ENCODE measurements around the gene SLC29A3.

SLC29A3 gene

DNA sequence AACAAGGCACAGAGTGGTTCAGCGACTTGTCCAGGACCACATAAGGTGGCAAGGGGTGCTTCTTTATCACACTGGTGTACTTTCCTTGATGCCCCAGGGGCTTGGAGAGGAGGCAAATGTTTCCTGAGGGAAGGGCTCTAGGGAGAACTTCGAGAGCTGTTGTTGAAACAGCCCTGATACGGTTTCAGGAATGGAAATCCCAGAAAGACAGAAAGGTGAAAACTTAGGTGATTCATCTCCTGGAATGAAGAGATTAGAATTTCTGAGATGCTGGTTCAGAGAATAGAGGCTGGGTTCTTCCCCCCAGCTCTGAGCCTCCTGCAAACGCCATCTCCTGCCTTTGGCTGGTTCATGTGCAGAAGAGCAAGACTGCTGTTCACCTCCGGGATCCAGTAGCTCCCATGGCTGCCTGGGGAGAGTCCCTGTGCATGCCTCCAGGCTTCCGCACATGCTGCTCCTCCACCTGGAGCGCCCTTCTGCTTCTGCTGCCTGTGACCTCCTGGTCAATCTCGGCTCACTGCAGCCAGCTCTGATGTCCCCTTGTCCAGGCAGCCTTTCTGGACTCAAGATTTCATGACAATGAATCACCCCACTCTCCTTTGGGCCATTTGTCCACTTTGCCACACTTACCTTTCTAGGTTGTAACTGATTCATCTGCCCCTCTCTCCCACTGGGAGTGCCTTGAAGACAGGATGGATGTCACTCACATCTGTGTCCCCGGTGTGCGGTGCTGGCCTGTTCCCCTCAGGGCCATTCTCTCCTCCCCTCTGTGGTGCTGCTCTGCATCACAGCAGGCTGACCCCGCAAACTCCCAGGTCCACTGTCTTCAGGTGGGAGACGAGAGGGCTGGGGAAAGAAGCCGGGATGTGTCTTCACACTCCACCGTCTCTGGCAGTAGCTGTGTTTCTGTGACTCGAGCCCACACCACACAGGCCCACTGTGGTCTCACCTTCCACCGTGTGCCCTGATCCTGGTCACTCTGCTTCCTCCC, 74.0 kb downstream of the SLC29A3 start:
- Histone ChIP-seq H3K9ac (ENCODE audit: low read depth, low read length) (no peak overlapping the region), H3K4me3 (ENCODE audit: low read depth, low read length) (no peak overlapping the region), H3K36me3 (ENCODE audit: control insufficient read depth, insufficient read depth, low read length) (no peaks in the 10 kb centered on the region), H3K27ac (ENCODE audit: low read depth, low read length) (no peak overlapping the region), H3K4me1 (ENCODE audit: control insufficient read depth, insufficient read depth, low read length) (peaks cover 16% of the 10 kb centered on the region; the same call in 1 of the 2 replicates), H3K9me3 (ENCODE audit: control insufficient read depth, insufficient read depth, low read length) (no peaks in the 10 kb centered on the region), H3K27me3 (ENCODE audit: control insufficient read depth, insufficient read depth, low read length) (peaks cover 41% of the 10 kb centered on the region)

DNA sequence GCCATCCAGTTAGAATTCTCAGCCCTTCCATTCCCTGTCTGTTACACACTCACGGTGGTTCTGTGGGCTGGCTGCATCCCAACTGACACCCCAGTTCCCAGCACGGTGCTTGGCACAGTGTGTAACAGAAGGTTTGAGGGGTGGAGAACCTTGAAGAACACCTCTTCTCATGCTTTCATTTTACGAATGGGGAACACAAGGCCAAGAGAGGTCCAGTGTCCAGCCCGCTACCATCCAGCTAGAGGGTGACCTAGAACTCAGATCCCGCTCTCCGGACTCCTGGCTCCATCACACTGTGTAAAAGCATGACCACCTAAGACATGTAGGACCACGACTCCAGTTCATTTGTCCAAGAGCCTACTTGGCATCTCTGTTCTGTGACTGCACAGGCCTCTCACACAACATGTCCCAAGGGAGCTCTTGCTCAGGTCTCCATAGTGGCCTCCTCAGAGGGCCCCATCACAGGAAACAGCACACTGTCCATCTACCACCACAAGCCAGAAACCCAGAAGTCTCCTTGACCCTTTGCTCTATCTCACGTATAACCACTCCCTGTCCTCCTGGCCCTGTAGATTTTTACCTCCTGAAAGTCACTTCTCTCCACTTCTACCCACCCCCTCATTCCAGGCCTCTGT, 74.9 kb downstream of the SLC29A3 start:
- Histone ChIP-seq H3K27ac (ENCODE audit: low read depth, low read length) (no peak overlapping the region), H3K36me3 (ENCODE audit: control insufficient read depth, insufficient read depth, low read length) (no peaks in the 10 kb centered on the region), H3K4me3 (ENCODE audit: low read depth, low read length) (no peak overlapping the region), H3K4me1 (ENCODE audit: control insufficient read depth, insufficient read depth, low read length) (peaks cover 22% of the 10 kb centered on the region), H3K9me3 (ENCODE audit: control insufficient read depth, insufficient read depth, low read length) (no peaks in the 10 kb centered on the region), H3K9ac (ENCODE audit: low read depth, low read length) (no peak overlapping the region), H3K27me3 (ENCODE audit: control insufficient read depth, insufficient read depth, low read length) (peaks cover 50% of the 10 kb centered on the region)

DNA sequence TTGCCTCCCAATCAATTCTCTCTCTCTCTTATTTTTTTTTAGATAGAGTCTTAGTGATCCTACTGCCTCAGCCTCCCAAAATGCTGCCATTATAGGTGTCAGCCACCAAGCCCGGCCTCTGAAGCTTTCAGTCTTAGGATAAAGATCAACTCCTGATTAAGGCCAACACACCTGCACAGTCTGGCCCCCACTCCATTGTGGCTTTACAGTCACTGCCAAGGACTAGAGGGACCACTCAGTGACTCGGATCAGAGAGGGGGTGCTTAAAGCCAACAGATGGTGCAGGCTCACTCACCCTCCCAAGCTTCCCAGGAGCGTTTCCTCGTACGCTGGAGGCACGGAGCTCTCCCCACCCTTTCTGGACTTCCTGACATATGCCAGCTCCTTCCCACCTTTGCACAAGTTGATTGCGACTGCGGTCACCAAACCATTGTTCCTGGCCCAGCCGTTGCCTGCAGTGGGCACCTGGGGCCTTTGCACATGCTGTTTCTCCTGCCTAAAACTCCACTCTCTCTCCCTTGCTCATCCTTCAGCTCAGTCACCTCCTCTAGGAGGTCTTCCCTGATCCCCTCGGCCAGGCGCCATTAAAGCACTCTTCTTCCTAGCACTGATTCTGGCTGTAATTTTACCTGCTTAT, 76.0 kb downstream of the SLC29A3 start:
- no peak overlapping the region for H3K27ac ChIP-seq (ENCODE audit: low read depth, low read length)

DNA sequence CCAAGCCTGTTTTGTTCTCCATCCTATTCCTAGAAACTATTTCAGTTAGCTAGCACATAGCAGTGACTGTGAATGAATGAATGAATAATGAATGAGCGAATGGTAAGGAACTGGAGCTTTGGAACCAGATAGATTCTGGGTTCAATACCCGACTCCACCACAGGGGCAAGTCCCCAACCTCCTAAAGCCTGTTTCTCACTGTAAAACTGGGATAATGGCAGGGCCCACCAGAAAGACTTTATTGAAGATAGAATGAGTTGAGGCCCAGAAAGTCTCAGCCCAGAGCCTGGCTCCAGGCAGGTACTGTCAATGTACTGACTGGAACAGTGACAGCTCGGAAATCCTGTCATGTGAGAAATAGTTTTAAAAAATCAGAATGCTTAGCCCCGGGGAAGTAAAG, 76.6 kb downstream of the SLC29A3 start:
- no peak overlapping the region for H3K9ac ChIP-seq (ENCODE audit: low read depth, low read length)
- no peaks in the 10 kb centered on the region for H3K9me3 ChIP-seq (ENCODE audit: control insufficient read depth, insufficient read depth, low read length)
- no peaks in the 10 kb centered on the region for H3K36me3 ChIP-seq (ENCODE audit: control insufficient read depth, insufficient read depth, low read length)
- H3K27ac ChIP-seq (ENCODE audit: low read depth, low read length), result no peak overlapping the region
- peak overlapping the region; percentile 70 for H3K4me3 ChIP-seq (ENCODE audit: low read depth, low read length)
- peaks cover 66% of the 10 kb centered on the region for H3K27me3 ChIP-seq (ENCODE audit: control insufficient read depth, insufficient read depth, low read length)
- peaks cover 22% of the 10 kb centered on the region for H3K4me1 ChIP-seq (ENCODE audit: control insufficient read depth, insufficient read depth, low read length)

More for the DNA sequence above, 76.0 kb downstream of the SLC29A3 start:
- H3K9ac ChIP-seq (ENCODE audit: low read depth, low read length), result no peak overlapping the region
- H3K9me3 ChIP-seq (ENCODE audit: control insufficient read depth, insufficient read depth, low read length), result no peaks in the 10 kb centered on the region
- peaks cover 60% of the 10 kb centered on the region for H3K27me3 ChIP-seq (ENCODE audit: control insufficient read depth, insufficient read depth, low read length)
- no peaks in the 10 kb centered on the region for H3K36me3 ChIP-seq (ENCODE audit: control insufficient read depth, insufficient read depth, low read length)
- no peak overlapping the region for H3K4me3 ChIP-seq (ENCODE audit: low read depth, low read length)
- peaks cover 25% of the 10 kb centered on the region for H3K4me1 ChIP-seq (ENCODE audit: control insufficient read depth, insufficient read depth, low read length)

DNA sequence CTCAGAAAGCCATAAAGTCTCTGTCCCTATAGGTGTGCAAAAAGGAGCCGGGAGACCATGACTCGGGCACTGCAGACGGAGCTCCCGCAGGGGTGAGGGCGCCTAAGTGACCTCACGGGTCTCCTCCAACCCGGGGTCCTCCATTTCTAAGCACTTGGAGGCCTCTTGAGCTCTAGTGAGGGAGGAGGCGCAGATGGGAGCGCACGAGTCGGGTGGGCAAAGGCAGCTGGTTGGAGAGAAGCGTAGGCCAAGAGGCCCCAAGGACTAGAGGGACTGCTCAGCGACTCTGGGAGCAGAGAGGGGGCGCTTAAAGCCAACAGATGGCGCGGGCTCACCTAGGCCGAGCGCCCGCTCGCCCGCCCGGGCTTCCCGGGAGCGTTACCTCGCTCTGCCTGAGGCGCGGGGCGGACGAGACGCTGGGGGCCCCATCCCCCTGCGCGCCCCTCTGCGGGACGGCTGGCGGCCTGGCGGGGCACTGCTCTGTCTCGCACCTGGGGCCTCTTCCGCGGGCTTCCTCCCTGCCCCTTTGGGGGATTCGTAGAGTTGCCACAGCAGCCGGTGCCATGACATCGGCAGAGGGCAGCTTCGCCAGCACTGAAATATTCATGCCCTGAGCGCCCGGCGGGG, 77.1 kb downstream of the SLC29A3 start:
- peaks cover 68% of the 10 kb centered on the region for H3K27me3 ChIP-seq (ENCODE audit: control insufficient read depth, insufficient read depth, low read length)
- H3K9ac ChIP-seq (ENCODE audit: low read depth, low read length), result no peak overlapping the region
- H3K4me1 ChIP-seq (ENCODE audit: control insufficient read depth, insufficient read depth, low read length), result peaks cover 16% of the 10 kb centered on the region
- H3K9me3 ChIP-seq (ENCODE audit: control insufficient read depth, insufficient read depth, low read length), result no peaks in the 10 kb centered on the region
- H3K36me3 ChIP-seq (ENCODE audit: control insufficient read depth, insufficient read depth, low read length), result no peaks in the 10 kb centered on the region
- no peak overlapping the region for H3K27ac ChIP-seq (ENCODE audit: low read depth, low read length)
- peak overlapping the region; percentile 70 for H3K4me3 ChIP-seq (ENCODE audit: low read depth, low read length)

DNA sequence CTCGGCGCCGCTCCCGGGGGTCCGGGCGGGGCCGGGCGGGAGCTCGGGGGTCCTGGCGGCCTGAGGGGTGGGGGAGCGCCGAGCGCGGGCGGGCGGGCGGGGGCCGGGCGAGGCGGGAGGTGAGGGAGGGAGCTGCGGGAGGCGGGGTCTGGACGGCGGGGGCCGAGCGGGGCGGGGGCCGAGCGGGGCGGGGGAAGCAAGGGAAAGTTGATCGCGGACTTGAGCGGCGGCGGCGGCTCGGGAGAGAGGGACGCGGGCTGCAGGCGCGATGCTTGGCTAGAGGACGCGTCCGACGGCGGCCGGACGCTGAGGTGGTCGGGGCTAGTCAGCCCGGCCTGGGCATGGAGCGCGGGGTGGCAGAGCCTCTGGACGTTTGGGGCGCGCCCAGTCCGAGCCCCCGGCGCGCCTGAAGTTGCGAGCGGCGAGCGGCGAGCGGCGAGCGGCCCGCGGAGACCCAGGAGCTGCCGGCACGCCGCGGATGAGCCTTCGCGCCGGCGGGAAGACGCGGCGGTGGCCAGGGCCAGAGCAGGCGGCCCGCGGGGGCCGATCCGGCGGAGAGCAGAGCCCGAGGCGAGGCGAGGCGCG, 77.7 kb downstream of the SLC29A3 start, which contains the start of gene CDH23:
Gene CDH23 (plus strand): TSS at position 210 of the 585 bp plus-strand sequence. CDS start 42,912 bp downstream, outside the sequence.
- Histone ChIP-seq H3K9ac (ENCODE audit: low read depth, low read length) (no peak within 1 kb of the TSS; the same call in 1 of the 2 replicates), H3K27ac (ENCODE audit: low read depth, low read length) (no peak within 1 kb of the TSS), H3K27me3 (ENCODE audit: control insufficient read depth, insufficient read depth, low read length) (peaks cover 71% of the 10 kb centered on the region), H3K36me3 (ENCODE audit: control insufficient read depth, insufficient read depth, low read length) (no peaks in the 10 kb centered on the region), H3K9me3 (ENCODE audit: control insufficient read depth, insufficient read depth, low read length) (no peaks in the 10 kb centered on the region), H3K4me3 (ENCODE audit: low read depth, low read length) (peak within 1 kb of the TSS; percentile 70), H3K4me1 (ENCODE audit: control insufficient read depth, insufficient read depth, low read length) (peaks cover 16% of the 10 kb centered on the region)

DNA sequence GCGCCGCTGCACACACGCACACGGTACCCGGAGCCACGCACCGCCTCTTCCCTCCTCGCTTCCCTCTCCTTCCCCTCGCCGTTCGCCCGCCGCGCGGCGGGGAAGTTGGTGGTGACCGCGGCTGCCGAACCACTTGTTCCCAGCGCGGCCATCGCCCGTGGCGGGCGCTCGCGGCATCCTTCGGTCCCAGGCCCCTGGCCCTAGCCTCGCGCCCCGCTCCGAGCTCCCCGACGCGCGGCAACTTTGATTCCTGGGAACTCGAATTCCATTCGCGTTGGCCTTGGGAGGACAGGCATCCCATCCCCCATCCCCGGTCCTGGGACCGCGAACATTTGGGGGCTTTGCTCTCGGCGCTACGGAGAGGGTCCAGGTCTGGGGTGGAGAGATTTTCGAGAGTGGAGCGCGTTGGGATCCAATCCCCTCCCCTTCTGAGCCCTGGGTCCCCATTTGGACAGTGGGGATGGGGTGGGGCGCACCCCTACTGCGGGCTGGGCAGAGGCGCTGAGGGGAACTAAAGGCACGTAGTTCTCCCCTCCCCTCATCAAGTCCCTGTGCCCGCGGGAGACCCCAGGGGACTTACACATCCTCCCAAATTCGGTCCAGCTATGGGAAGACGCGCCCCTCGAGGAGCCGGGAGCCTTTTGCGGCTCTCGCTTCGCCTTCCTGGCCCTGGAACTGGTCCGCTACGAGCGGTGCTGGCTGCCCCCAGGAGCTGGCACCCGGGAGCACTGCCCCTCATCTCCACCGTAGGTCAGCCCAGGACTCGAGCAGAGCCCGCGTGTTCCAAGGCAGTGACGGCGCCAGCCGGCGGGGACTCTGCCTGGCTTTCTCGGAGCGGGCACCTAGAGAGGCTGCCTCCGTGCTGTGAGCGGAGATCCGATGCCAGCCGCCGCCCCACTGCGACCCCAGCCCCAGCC, 78.5 kb downstream of the SLC29A3 start:
- H3K9ac ChIP-seq (ENCODE audit: low read depth, low read length), result no peak overlapping the region; the same call in 1 of the 2 replicates
- peaks cover 16% of the 10 kb centered on the region for H3K4me1 ChIP-seq (ENCODE audit: control insufficient read depth, insufficient read depth, low read length)
- peaks cover 67% of the 10 kb centered on the region for H3K27me3 ChIP-seq (ENCODE audit: control insufficient read depth, insufficient read depth, low read length)
- peak overlapping the region; percentile 66 for H3K4me3 ChIP-seq (ENCODE audit: low read depth, low read length)
- H3K36me3 ChIP-seq (ENCODE audit: control insufficient read depth, insufficient read depth, low read length), result no peaks in the 10 kb centered on the region
- H3K9me3 ChIP-seq (ENCODE audit: control insufficient read depth, insufficient read depth, low read length), result no peaks in the 10 kb centered on the region
- no peak overlapping the region for H3K27ac ChIP-seq (ENCODE audit: low read depth, low read length)

DNA sequence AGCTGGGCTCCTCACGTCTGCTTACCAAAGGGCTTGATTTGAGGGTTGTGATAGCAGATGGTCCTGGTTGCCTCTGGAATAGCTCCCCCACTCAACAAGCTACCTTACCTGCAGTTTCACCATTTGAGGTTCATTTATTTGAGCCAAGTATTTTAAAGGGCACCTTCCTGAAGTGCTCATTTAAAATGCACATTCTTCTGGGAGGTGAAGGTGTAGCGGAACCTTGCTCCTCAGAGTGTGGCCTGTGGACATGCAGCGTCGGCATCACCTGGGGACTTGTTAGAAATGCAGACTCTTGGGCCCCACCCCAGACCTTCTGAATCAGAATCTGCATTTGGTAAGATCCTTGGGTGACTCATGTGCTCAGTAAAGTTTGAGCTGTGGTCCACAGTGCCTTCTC, 79.9 kb downstream of the SLC29A3 start:
- peaks cover 62% of the 10 kb centered on the region for H3K27me3 ChIP-seq (ENCODE audit: control insufficient read depth, insufficient read depth, low read length)
- H3K4me1 ChIP-seq (ENCODE audit: control insufficient read depth, insufficient read depth, low read length), result peaks cover 16% of the 10 kb centered on the region
- no peaks in the 10 kb centered on the region for H3K36me3 ChIP-seq (ENCODE audit: control insufficient read depth, insufficient read depth, low read length)
- no peaks in the 10 kb centered on the region for H3K9me3 ChIP-seq (ENCODE audit: control insufficient read depth, insufficient read depth, low read length)
- H3K4me3 ChIP-seq (ENCODE audit: low read depth, low read length), result no peak overlapping the region
- no peak overlapping the region for H3K9ac ChIP-seq (ENCODE audit: low read depth, low read length)
- no peak overlapping the region for H3K27ac ChIP-seq (ENCODE audit: low read depth, low read length)

DNA sequence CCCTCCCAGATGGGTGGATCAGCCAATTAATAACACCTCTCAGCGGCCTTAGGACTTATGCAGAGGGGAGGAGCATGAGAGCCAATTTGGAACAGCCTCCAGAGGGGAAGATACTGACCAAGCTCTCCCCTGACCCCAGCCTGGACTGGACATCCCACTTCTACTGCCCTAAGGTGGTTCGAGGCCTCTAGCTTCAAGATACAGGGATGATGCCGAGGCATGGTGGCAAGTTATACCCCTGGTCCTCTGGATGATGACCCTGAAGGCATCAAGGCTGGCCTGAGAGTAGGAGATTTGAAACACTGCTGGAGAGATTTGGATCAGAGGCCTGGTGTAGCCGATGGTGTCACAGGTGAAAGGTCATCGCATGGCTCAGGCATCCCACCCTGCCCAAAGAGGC, 80.9 kb downstream of the SLC29A3 start:
- H3K9me3 ChIP-seq (ENCODE audit: control insufficient read depth, insufficient read depth, low read length), result no peaks in the 10 kb centered on the region
- peaks cover 59% of the 10 kb centered on the region for H3K27me3 ChIP-seq (ENCODE audit: control insufficient read depth, insufficient read depth, low read length)
- no peaks in the 10 kb centered on the region for H3K36me3 ChIP-seq (ENCODE audit: control insufficient read depth, insufficient read depth, low read length)
- H3K4me3 ChIP-seq (ENCODE audit: low read depth, low read length), result no peak overlapping the region
- H3K9ac ChIP-seq (ENCODE audit: low read depth, low read length), result no peak overlapping the region
- peaks cover 16% of the 10 kb centered on the region for H3K4me1 ChIP-seq (ENCODE audit: control insufficient read depth, insufficient read depth, low read length)
- no peak overlapping the region for H3K27ac ChIP-seq (ENCODE audit: low read depth, low read length)
